Karpas-422 (cell line): Measurements from ENCODE around the gene PRLH. TPM values are rescaled to one million over a fixed set of nuclear protein-coding genes. Genes with fewer than 3 reads are reported as not detected.
"Not testable (repeated sequence)": the region's sequence is repeated elsewhere in the genome, so short reads cannot be mapped to it uniquely, and the experiment has no call there.

Source experiments
- DNase-seq: peaks from one replicate; pipeline ENCODE4 v3.0.0-alpha.2; 2015
- H2AFZ ChIP-seq: fragments of 200-600 bp; sonication (generic); 2 replicates; pipeline ENCODE4 v1.6.1; 2014; ENCODE audit warnings: antibody characterized with exemption, low read length, mixed read lengths
- H3K27ac ChIP-seq: fragments of 200-600 bp; sonication (generic); 2 replicates; pipeline ENCODE4 v1.5.1; 2014; ENCODE audit warnings: mild to moderate bottlenecking, low read length, moderate library complexity
- H3K27me3 ChIP-seq: fragments of 200-600 bp; sonication (generic); 2 replicates; pipeline ENCODE4 v1.6.1; 2014; ENCODE audit warnings: low read length, mixed read lengths
- H3K36me3 ChIP-seq: fragments of 200-600 bp; sonication (generic); 2 replicates; pipeline ENCODE4 v1.6.1; 2014; ENCODE audit warnings: low read length, mixed read lengths; ENCODE audit not compliant: insufficient read depth
- H3K4me1 ChIP-seq: fragments of 200-600 bp; sonication (generic); 2 replicates; pipeline ENCODE4 v1.6.1; 2014; ENCODE audit warnings: mild to moderate bottlenecking, low read length, mixed read lengths
- H3K4me2 ChIP-seq: fragments of 200-600 bp; sonication (generic); 2 replicates; pipeline ENCODE4 v1.6.1; 2014; ENCODE audit warnings: low read length, low read depth, mild to moderate bottlenecking; ENCODE audit not compliant: poor library complexity, severe bottlenecking
- H3K4me3 ChIP-seq: fragments of 200-600 bp; sonication (generic); 2 replicates; pipeline ENCODE4 v1.5.1; 2014; ENCODE audit warnings: mild to moderate bottlenecking, antibody characterized with exemption, low read length, mixed read lengths
- H3K79me2 ChIP-seq: fragments of 200-600 bp; sonication (generic); 2 replicates; pipeline ENCODE4 v1.6.1; 2014; ENCODE audit warnings: mild to moderate bottlenecking, low read length, mixed read lengths
- H3K9ac ChIP-seq: fragments of 200-600 bp; sonication (generic); 2 replicates; pipeline ENCODE4 v1.6.0; 2014; ENCODE audit warnings: low read length
- H3K9me2 ChIP-seq: fragments of 200-600 bp; sonication (generic), shearing (Covaris generic); replicated peaks from 2 replicates; pipeline ENCODE4 v1.6.0; 2014; ENCODE audit warnings: mild to moderate bottlenecking, low read length, moderate library complexity; ENCODE audit not compliant: insufficient read depth
- H3K9me3 ChIP-seq: fragments of 300-700, 200-600 bp; sonication (generic); 2 replicates; pipeline ENCODE4 v1.6.1; 2014; ENCODE audit warnings: low read length, mixed read lengths
- H4K20me1 ChIP-seq: fragments of 200-600 bp; sonication (generic); 2 replicates; pipeline ENCODE4 v1.6.1; 2014; ENCODE audit warnings: mild to moderate bottlenecking, antibody characterized with exemption, low read length, low read depth; ENCODE audit not compliant: insufficient read depth
- total RNA-seq: library from RNA; depleted of rRNA; stranded (reverse); fragments of >200 nt; shearing (Covaris generic); gene quantifications from 2 replicates; pipeline ENCODE4 v1.2.3, GENCODE V29; 2014; ENCODE audit warnings: low replicate concordance

Gene PRLH
- total RNA-seq, 1 experiment from 2014 or later, result not detected

DNA sequence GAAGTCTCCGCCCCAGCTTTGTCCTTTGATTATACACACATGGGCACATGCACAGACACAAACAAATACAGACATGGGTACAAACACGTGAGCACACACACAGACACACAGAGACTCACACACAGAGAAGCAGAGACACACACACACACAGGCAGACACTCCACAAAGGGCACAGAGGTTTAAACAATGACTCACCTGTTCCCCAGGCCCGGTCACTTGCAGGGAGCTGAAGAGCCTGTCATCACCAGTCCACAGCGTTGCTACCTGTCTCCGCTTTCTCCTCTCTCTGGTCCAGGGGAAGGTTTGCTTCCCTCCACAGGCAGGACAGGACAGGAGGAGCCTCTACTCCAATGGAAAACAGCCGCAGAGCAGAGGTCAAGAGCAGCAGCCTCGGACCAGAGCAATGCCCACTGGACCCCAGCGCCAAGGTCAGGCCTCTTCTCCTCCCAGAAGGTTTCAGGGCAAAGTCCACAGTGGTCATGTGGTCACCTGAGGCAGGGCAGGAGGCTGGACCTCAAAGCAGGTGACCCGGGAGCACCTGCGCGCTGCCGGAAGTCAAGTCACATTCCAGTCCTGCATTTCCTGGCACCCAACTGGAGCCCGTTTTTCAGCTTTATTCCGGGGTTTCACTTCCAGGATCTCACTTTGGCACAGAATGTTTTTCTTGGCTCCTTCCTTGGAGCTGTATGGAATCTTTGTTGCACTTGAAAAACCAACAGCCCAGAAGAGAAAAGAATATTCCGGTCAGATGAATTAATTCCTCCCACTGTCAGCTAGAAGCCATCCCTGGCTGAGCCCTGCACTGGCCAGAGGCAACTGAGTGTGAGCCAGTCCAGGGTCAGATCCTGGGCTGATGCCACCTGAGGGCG is 24.1 kb downstream of the PRLH start, which contains the start of gene RAB17:
Gene RAB17, minus strand, starts transcription at position 463 of the 869 bp plus-strand sequence. CDS start 4,580 bp downstream, outside the sequence.
- Histone ChIP-seq H3K9me2 (no peaks in the 10 kb centered on the region), H3K9me3 (no peaks in the 10 kb centered on the region), H4K20me1 (no peaks in the 10 kb centered on the region), H3K4me2 (no peak within 1 kb of the TSS), H3K9ac (no peak within 1 kb of the TSS), H3K27ac (no peak within 1 kb of the TSS), H3K4me3 (no peak within 1 kb of the TSS), H3K79me2 (no peaks in the 10 kb centered on the region), H3K27me3 (no peaks in the 10 kb centered on the region), H3K36me3 (no peaks in the 10 kb centered on the region), H3K4me1 (no peaks in the 10 kb centered on the region), H2AFZ (no peak within 1 kb of the TSS)
- no peak for DNase-seq

DNA sequence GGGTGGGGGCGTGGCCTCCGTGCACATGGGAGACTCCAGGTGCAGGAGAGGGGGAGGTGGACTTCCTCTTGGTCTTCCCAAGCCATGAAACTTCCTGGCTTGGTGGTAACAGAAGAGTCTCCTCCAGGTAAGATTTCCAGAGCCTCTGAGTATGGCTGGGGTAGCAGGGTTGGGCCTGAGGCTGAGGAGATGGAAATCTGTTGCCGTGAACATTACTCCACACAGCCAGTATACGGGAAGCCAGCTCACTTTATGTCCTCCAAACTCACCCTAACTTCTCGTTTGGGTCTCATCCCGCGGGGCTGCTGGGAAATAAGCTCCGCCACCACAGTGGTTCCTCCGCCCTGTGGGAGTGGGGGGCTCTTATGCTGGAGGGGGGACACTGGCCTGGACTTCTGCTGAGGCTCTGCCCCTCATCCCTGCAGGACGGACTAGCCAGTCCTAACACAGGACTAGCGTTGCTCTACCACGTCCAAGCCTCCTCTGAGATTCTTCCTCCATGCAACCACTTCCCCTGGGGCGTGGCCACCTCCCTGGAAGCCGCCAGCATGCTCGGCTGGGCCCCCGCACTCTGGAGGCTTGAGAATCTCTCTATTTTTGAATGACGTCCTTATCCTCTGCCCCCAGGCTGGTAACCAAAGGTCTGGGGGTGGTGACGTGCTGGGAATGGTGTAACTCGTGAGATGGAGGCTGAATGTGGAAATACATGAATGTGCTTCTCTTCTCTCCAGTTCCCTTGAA is 24.9 kb downstream of the PRLH start:
- H3K9me2 ChIP-seq, result no peaks in the 10 kb centered on the region
- H3K36me3 ChIP-seq, result no peaks in the 10 kb centered on the region
- no peaks in the 10 kb centered on the region for H3K27me3 ChIP-seq
- H3K4me1 ChIP-seq, result no peaks in the 10 kb centered on the region
- H3K4me2 ChIP-seq, result no peak overlapping the region
- H3K4me3 ChIP-seq, result no peak overlapping the region
- H4K20me1 ChIP-seq, result no peaks in the 10 kb centered on the region
- no peak overlapping the region for H3K27ac ChIP-seq
- DNase-seq, result no peak
- no peak overlapping the region for H3K9ac ChIP-seq
- no peak overlapping the region for H2AFZ ChIP-seq
- H3K79me2 ChIP-seq, result no peaks in the 10 kb centered on the region
- H3K9me3 ChIP-seq, result no peaks in the 10 kb centered on the region

DNA sequence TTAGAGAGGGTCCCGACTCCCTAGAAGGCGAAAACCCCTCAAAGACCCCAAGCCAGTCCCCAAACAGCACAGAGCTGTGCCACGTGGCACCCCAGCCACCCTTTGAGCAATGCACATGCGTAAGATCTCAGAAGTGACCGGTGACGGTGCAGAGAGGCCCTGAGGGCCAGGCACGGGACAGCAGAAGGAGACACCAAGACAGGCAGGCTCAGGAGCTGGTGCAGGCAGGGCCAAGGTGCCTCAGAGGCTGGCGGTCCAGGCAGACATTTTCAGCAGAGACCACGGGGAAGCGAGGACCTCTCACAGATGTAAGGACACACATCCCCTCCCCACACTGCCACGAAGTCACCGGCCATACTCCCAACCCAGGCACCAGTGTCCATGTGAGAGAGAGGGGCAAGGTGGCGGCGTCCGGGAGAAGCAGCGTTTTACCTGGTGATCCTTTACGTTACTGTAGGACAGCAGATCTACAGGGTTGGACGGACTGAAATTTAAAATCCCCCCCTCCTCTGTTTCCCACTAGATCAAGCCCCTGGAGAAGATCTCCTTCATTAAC is 26.1 kb downstream of the PRLH start:
- H3K27ac ChIP-seq, result no peak overlapping the region
- H3K4me2 ChIP-seq, result no peak overlapping the region
- no peaks in the 10 kb centered on the region for H3K27me3 ChIP-seq
- H3K9me3 ChIP-seq, result no peaks in the 10 kb centered on the region
- no peaks in the 10 kb centered on the region for H3K36me3 ChIP-seq
- no peaks in the 10 kb centered on the region for H4K20me1 ChIP-seq
- no peak overlapping the region for H3K9ac ChIP-seq
- H2AFZ ChIP-seq, result no peak overlapping the region
- H3K9me2 ChIP-seq, result no peaks in the 10 kb centered on the region
- DNase-seq, result no peak
- H3K4me3 ChIP-seq, result no peak overlapping the region
- H3K4me1 ChIP-seq, result no peaks in the 10 kb centered on the region
- H3K79me2 ChIP-seq, result no peaks in the 10 kb centered on the region

DNA sequence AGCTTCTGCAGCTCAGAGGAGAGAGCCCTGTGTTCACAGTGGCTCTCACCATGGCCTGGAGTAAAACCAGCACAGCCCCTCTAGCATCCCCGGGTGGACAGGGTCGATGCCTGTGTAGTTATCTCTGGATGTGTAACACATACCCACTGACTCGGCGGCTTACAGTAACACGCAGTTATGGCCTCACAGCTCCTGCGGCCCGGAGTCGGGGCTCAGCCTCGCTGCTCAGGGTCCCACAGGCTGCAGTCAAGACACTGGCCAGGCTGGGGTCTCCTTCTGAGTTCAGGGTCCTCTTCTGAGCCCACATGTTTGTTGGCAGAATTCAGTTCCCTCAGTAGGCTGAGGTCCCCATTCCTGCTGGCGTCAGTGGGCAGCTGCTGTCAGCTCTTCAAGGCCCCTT is 26.7 kb downstream of the PRLH start:
- Histone ChIP-seq H3K9ac (no peak overlapping the region), H3K79me2 (no peaks in the 10 kb centered on the region), H3K4me3 (no peak overlapping the region), H3K4me1 (no peaks in the 10 kb centered on the region), H3K36me3 (no peaks in the 10 kb centered on the region), H3K9me2 (no peaks in the 10 kb centered on the region), H3K9me3 (no peaks in the 10 kb centered on the region), H3K27ac (no peak overlapping the region), H3K4me2 (no peak overlapping the region), H3K27me3 (no peaks in the 10 kb centered on the region), H2AFZ (no peak overlapping the region), H4K20me1 (no peaks in the 10 kb centered on the region)
- DNase-seq, result no peak

DNA sequence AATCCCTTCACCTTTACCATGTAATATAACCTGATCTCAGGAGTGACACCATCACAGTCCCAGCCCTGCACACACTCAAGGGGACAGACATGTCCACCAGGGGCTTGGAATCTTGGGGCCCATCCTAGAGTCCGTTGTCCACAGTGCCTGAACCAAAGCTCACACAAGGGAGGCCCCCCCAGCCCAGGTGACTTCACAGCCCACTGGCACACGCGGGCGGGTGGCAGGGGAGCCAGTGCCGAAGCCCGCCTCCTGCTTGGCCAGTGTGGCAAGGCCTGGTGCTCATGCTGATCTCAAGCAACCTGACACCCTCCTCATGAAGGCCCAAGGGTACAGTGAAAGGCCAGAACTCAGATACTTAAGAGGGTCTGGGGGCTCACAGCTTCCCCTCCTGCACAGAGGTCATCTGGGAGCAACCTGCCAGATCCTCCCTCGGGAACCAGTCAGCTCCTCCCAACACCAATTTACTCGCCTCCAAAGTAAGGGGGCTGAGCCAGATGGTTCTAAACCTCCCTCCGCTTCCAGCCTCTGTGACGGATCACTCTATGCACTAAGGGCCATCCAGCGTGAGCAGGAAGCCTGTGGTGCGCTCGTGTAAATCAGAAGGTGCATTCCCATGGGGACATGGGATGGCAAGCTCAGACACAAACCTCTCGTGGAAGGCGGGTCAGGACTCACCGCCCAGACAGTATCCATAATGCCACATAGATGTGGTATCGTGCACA is 27.4 kb downstream of the PRLH start:
- Histone ChIP-seq H3K9me3 (no peaks in the 10 kb centered on the region), H2AFZ (no peak overlapping the region), H3K9me2 (no peaks in the 10 kb centered on the region), H3K79me2 (no peaks in the 10 kb centered on the region), H3K27ac (no peak overlapping the region), H3K4me2 (no peak overlapping the region), H3K27me3 (no peaks in the 10 kb centered on the region), H3K9ac (no peak overlapping the region), H3K4me1 (no peaks in the 10 kb centered on the region), H3K4me3 (no peak overlapping the region), H3K36me3 (no peaks in the 10 kb centered on the region), H4K20me1 (no peaks in the 10 kb centered on the region)
- no peak for DNase-seq

DNA sequence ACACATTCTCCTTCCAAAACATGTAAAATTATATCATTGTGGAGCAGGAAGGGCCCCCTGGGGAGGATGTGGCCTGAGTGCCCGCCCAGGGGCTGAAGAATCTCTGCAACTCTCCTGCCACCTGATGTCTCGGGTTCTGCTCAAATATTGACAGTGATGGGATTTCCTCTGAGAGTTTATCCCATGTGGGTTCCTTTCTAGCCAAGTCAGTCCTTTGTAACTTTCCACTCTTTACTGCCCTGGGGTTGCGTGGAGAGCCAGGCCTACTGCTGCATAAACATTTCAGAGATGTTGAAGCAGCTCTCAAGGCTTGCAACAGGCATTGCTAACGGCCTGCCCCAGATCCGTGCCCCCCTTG is 28.1 kb downstream of the PRLH start:
- H3K9ac ChIP-seq, result no peak overlapping the region

DNA sequence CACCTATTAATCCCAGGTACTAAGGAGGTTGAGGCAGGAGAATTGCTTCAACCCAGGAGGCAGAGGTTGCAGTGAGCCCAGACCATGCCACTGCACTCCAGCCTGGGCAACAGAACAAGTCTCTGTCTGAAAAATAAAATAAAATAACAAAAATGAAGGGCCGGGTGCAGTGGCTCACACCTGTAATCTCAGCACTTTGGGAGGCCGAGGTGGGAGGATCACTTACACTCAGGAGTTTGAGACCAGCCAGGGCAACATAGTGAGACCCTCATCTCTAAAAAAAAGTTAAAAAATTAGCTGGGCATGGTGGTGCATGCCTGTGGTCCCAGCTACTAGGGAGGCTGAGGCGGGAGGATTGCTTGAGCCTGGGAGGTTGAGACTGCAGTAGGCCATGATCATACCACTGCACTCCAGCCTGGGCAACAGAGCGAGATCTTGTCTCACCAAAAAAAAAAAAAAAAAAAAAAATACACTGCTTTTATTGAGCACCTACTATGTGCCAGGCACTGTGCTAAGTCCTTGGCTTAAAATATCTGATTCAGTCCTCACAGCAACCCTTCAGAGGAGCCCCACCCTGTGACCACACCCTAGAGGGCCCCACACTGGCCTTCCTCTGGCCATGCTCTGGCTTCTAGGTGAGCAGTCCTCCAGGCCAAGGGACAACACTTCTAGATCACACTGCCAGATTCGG is 29.6 kb downstream of the PRLH start:
- H3K9me2 ChIP-seq, H3K4me3 ChIP-seq, H3K36me3 ChIP-seq, H3K9me3 ChIP-seq, H3K9ac ChIP-seq, H3K4me2 ChIP-seq, H4K20me1 ChIP-seq, H3K27ac ChIP-seq, H3K79me2 ChIP-seq, H2AFZ ChIP-seq, H3K27me3 ChIP-seq, DNase-seq: not testable (repeated sequence)
- peaks cover 12% of the 10 kb centered on the region for H3K4me1 ChIP-seq

More for the DNA sequence above, 28.1 kb downstream of the PRLH start:
- Histone ChIP-seq H3K27me3 (no peaks in the 10 kb centered on the region), H3K36me3 (no peaks in the 10 kb centered on the region), H4K20me1 (no peaks in the 10 kb centered on the region), H3K9me3 (no peaks in the 10 kb centered on the region), H2AFZ (no peak overlapping the region), H3K4me1 (no peaks in the 10 kb centered on the region), H3K4me2 (no peak overlapping the region), H3K79me2 (no peaks in the 10 kb centered on the region), H3K4me3 (no peak overlapping the region), H3K27ac (no peak overlapping the region), H3K9me2 (no peaks in the 10 kb centered on the region)
- no peak for DNase-seq
